Prostate gland (tissue), 2 donors: Measurements from ENCODE around the gene CDC37. TPM values are rescaled to one million over a fixed set of nuclear protein-coding genes. Genes with fewer than 3 reads are reported as not detected.
"Not testable (repeated sequence)": the region's sequence is repeated elsewhere in the genome, so short reads cannot be mapped to it uniquely, and the experiment has no call there.

ENCODE experiments used
- DNase-seq: peaks from one replicate; pipeline ENCODE4 v3.0.0-alpha.2; 2019; ENCODE audit warnings: low spot score
- H3K27ac ChIP-seq, 2 donors: fragments of 200-600 bp; sonication (generic); 2 replicates each; pipeline ENCODE4 v1.5.1; 2017 to 2019
- H3K27me3 ChIP-seq: fragments of 200-600 bp; sonication (generic); replicated peaks from 2 replicates; pipeline ENCODE4 v1.5.1; 2019; ENCODE audit not compliant: insufficient read depth
- H3K36me3 ChIP-seq, 2 donors: fragments of 200-600 bp; sonication (generic); 1 replicate in 1 of 2; 2 replicates in 1 of 2; pipeline versions ENCODE4 v1.5.1 to v1.8.1; 2017 to 2019
- H3K4me1 ChIP-seq: fragments of 200-600 bp; sonication (generic); replicated peaks from 2 replicates; pipeline ENCODE4 v1.5.1; 2019
- H3K4me3 ChIP-seq, 2 donors: fragments of 200-600 bp; sonication (generic); 2 replicates each; pipeline ENCODE4 v1.5.1; 2017 to 2019
- H3K9me3 ChIP-seq: fragments of 200-600 bp; sonication (generic); 2 replicates; pipeline ENCODE4 v1.5.1; 2017
- CTCF ChIP-seq, 4 experiments: fragments of 200-600 bp in 2 of 4; fragments of 450-650 bp in 2 of 4; sonication (generic) in 2 of 4; IDR thresholded peaks; 1 replicate in 3 of 4; 2 replicates in 1 of 4; pipeline ENCODE4 v1.5.1; 2016 to 2019; ENCODE audit warnings: antibody characterized with exemption in 4 of 4, mild to moderate bottlenecking in 2 of 4, moderate library complexity in 2 of 4
- POLR2A ChIP-seq: fragments of 450-650 bp; IDR thresholded peaks from one replicate; pipeline ENCODE4 v1.6.1; 2016; ENCODE audit warnings: antibody characterized with exemption, mild to moderate bottlenecking
- POLR2AphosphoS5 ChIP-seq: sonication (generic); formaldehyde crosslinking; IDR thresholded peaks from one replicate; pipeline ENCODE4 v1.6.1; 2017; ENCODE audit warnings: antibody characterized with exemption
- WGBS: methylation state at CpG from one replicate; pipeline ENCODE4 v1.1.5; 2018; 5-methylcytosine and 5-hydroxymethylcytosine counted together
- intact Hi-C: fragments of 100-400 bp; cut with DNase I; formaldehyde crosslinking; loops from one replicate; pipeline ENCODE4 v1.14.2; 2022
- total RNA-seq, 2 donors: library from RNA; depleted of rRNA; stranded (reverse); fragments of >200 nt; gene quantifications; one replicate each; pipeline ENCODE4 v1.1.0, GENCODE V29; 2016

CDC37 gene
- total RNA-seq, 2 donors from 2014 or later, result 135 to 159 TPM

- Histone ChIP-seq H3K36me3 (no peaks in the 10 kb centered on the region), H3K27ac (no peak overlapping the region), H3K4me1 (no peaks in the 10 kb centered on the region), H3K27me3 (no peaks in the 10 kb centered on the region), H3K4me3 (no peak overlapping the region), H3K9me3 (no peaks in the 10 kb centered on the region)
- TF ChIP-seq CTCF (IDR thresholded peaks at IDR 0.05), result no peak
- no peak for TF ChIP-seq POLR2A
- TF ChIP-seq POLR2AphosphoS5, result no peak
- intact Hi-C loops, result no loop called here
- no peak for DNase-seq
- WGBS, result 90% methylated on average over 5 of the region's 8 CpGs
Measured at GRCh38 chr19:10378124-10378523, 25.2 kb downstream of the CDC37 start.

- H3K4me1 ChIP-seq, H3K36me3 ChIP-seq, DNase-seq, H3K27ac ChIP-seq, H3K27me3 ChIP-seq, intact Hi-C loops, H3K9me3 ChIP-seq, H3K4me3 ChIP-seq: not testable (repeated sequence)
- WGBS, result 99% methylated on average over 2 of the region's 2 CpGs
Measured at GRCh38 chr19:10377140-10377640, 26.2 kb downstream of the CDC37 start.

GRCh38 chr19:10374931-10375330 is 28.4 kb downstream of the CDC37 start:
- WGBS, result 86% methylated on average over 5 of the region's 5 CpGs
- intact Hi-C loops, result no loop called here
- Histone ChIP-seq H3K9me3 (no peaks in the 10 kb centered on the region), H3K27me3 (no peaks in the 10 kb centered on the region), H3K36me3 (no peaks in the 10 kb centered on the region), H3K4me3 (no peak overlapping the region), H3K27ac (no peak overlapping the region), H3K4me1 (no peaks in the 10 kb centered on the region)
- DNase-seq, result no peak
- no peak for TF ChIP-seq POLR2A
- TF ChIP-seq CTCF (IDR thresholded peaks at IDR 0.05), result no peak
- no peak for TF ChIP-seq POLR2AphosphoS5

GRCh38 chr19:10372690-10373089 is 30.7 kb downstream of the CDC37 start:
- Histone ChIP-seq H3K27ac (no peak overlapping the region), H3K36me3 (peaks cover 3 to 4% of the 10 kb centered on the region in 2 donors), H3K9me3 (no peaks in the 10 kb centered on the region), H3K4me1 (no peaks in the 10 kb centered on the region), H3K27me3 (no peaks in the 10 kb centered on the region), H3K4me3 (no peak overlapping the region)
- DNase-seq, result no peak
- WGBS, result 93% methylated on average over 3 of the region's 3 CpGs
- TF ChIP-seq POLR2A (no peak), CTCF (IDR thresholded peaks at IDR 0.05) (no peak), POLR2AphosphoS5 (no peak)
- intact Hi-C loops, result no loop called here

- WGBS, result 91% methylated on average over 15 of the region's 15 CpGs
- no peak for DNase-seq
- TF ChIP-seq POLR2AphosphoS5 (no peak), CTCF (IDR thresholded peaks at IDR 0.05) (no peak), POLR2A (no peak)
- H3K27me3 ChIP-seq, result no peaks in the 10 kb centered on the region
- H3K36me3 ChIP-seq, result peaks cover 3 to 21% of the 10 kb centered on the region in 2 donors
- H3K27ac ChIP-seq, result no peak overlapping the region
- H3K9me3 ChIP-seq, result no peaks in the 10 kb centered on the region
- no peak overlapping the region for H3K4me3 ChIP-seq
- intact Hi-C loops, result no loop called here
- H3K4me1 ChIP-seq, result no peaks in the 10 kb centered on the region
Measured at GRCh38 chr19:10368101-10368803, 35.1 kb downstream of the CDC37 start.

- H3K4me3 ChIP-seq, H3K9me3 ChIP-seq, intact Hi-C loops, H3K27me3 ChIP-seq, H3K27ac ChIP-seq, H3K4me1 ChIP-seq, DNase-seq: not testable (repeated sequence)
- WGBS, result 96% methylated on average over 4 of the region's 4 CpGs
- H3K36me3 ChIP-seq, result peaks cover 3 to 21% of the 10 kb centered on the region in 2 donors
Measured at GRCh38 chr19:10366950-10367512, 36.3 kb downstream of the CDC37 start.
